HEK293 (cell line): Measurements from ENCODE around the gene MORF4L2.

ENCODE experiments used
- KLF1 ChIP-seq: fragments of 450-650 bp; formaldehyde crosslinking; IDR thresholded peaks from 2 replicates; pipeline ENCODE4 v1.5.1; 2016; ENCODE audit warnings: missing biosample characterization, missing genetic modification characterization
- KLF9 ChIP-seq: fragments of 450-650 bp; formaldehyde crosslinking; IDR thresholded peaks from 2 replicates; pipeline ENCODE4 v1.5.1; 2016; ENCODE audit warnings: missing biosample characterization, missing genetic modification characterization, low read depth
- SETDB1 ChIP-seq: IDR thresholded peaks from one replicate; pipeline ENCODE4 v1.6.1; 2017; ENCODE audit warnings: mild to moderate bottlenecking, low read length, moderate library complexity, mixed read lengths; ENCODE audit not compliant: insufficient read length
- SP2 ChIP-seq: fragments of 450-650 bp; formaldehyde crosslinking; IDR thresholded peaks from 2 replicates; pipeline ENCODE4 v1.5.1; 2016; ENCODE audit warnings: missing biosample characterization, missing genetic modification characterization
- YY2 ChIP-seq: fragments of 450-650 bp; formaldehyde crosslinking; IDR thresholded peaks from 2 replicates; pipeline ENCODE4 v1.5.1; 2016; ENCODE audit warnings: missing biosample characterization, missing genetic modification characterization
- ZBTB20 ChIP-seq: fragments of 450-650 bp; formaldehyde crosslinking; IDR thresholded peaks from 2 replicates; pipeline ENCODE4 v1.5.1; 2016; ENCODE audit warnings: missing biosample characterization, missing genetic modification characterization
- ZIC2 ChIP-seq: fragments of 450-650 bp; formaldehyde crosslinking; IDR thresholded peaks from 2 replicates; pipeline ENCODE4 v1.5.1; 2016; ENCODE audit warnings: missing biosample characterization, missing genetic modification characterization
- ZNF174 ChIP-seq: fragments of 450-650 bp; formaldehyde crosslinking; IDR thresholded peaks from 2 replicates; pipeline ENCODE4 v1.5.0; 2017; ENCODE audit warnings: missing biosample characterization, mild to moderate bottlenecking, missing genetic modification characterization
- ZNF391 ChIP-seq: fragments of 450-650 bp; formaldehyde crosslinking; IDR thresholded peaks from 2 replicates; pipeline ENCODE4 v1.5.1; 2016; ENCODE audit warnings: low read depth, missing biosample characterization, missing genetic modification characterization, borderline replicate concordance
- ZNF394 ChIP-seq: fragments of 450-650 bp; formaldehyde crosslinking; IDR thresholded peaks from 2 replicates; pipeline ENCODE4 v1.5.1; 2016; ENCODE audit warnings: missing biosample characterization, missing genetic modification characterization, mild to moderate bottlenecking, moderate library complexity, borderline replicate concordance
- ZNF416 ChIP-seq: fragments of 450-650 bp; formaldehyde crosslinking; IDR thresholded peaks from 2 replicates; pipeline ENCODE4 v1.5.1; 2016; ENCODE audit warnings: missing biosample characterization, missing genetic modification characterization
- ZNF48 ChIP-seq: fragments of 450-650 bp; formaldehyde crosslinking; IDR thresholded peaks from 2 replicates; pipeline ENCODE4 v1.5.1; 2016; ENCODE audit warnings: missing biosample characterization, missing genetic modification characterization
- ZNF629 ChIP-seq: fragments of 450-650 bp; formaldehyde crosslinking; IDR thresholded peaks from 2 replicates; pipeline ENCODE4 v1.5.1; 2017; ENCODE audit warnings: missing biosample characterization, missing genetic modification characterization
- ZNF670 ChIP-seq: fragments of 450-650 bp; formaldehyde crosslinking; IDR thresholded peaks from 2 replicates; pipeline ENCODE4 v1.5.1; 2016; ENCODE audit warnings: missing biosample characterization, missing genetic modification characterization, low read depth
- ZNF830 ChIP-seq: fragments of 450-650 bp; IDR thresholded peaks from 2 replicates; pipeline ENCODE4 v1.5.0; 2018; ENCODE audit warnings: missing biosample characterization, missing genetic modification characterization, low read depth, mild to moderate bottlenecking, moderate library complexity
- TF ChIP-seq, protein P1 (sequence below): fragments of 450-650 bp; formaldehyde crosslinking; IDR thresholded peaks from 2 replicates; pipeline ENCODE4 v1.5.1; 2016; ENCODE audit warnings: missing biosample characterization, missing genetic modification characterization
- TF ChIP-seq, protein P2 (sequence below): fragments of 450-650 bp; formaldehyde crosslinking; IDR thresholded peaks from 2 replicates; pipeline ENCODE4 v1.5.0; 2017; ENCODE audit warnings: missing biosample characterization, missing genetic modification characterization, borderline replicate concordance
- TF ChIP-seq, protein P3 (sequence below): fragments of 450-650 bp; formaldehyde crosslinking; IDR thresholded peaks from 2 replicates; pipeline ENCODE4 v1.5.1; 2016; ENCODE audit warnings: missing biosample characterization, missing genetic modification characterization, borderline replicate concordance
- TF ChIP-seq, protein P4 (sequence below): fragments of 450-650 bp; formaldehyde crosslinking; optimal IDR thresholded peaks from 2 replicates; pipeline ENCODE3; 2016; ENCODE audit warnings: missing biosample characterization, mild to moderate bottlenecking, missing genetic modification characterization
- TF ChIP-seq, protein P5 (sequence below): fragments of 450-650 bp; formaldehyde crosslinking; IDR thresholded peaks from 2 replicates; pipeline ENCODE4 v1.5.1; 2017; ENCODE audit warnings: missing biosample characterization, missing genetic modification characterization
- TF ChIP-seq, protein P6 (sequence below): fragments of 450-650 bp; formaldehyde crosslinking; IDR thresholded peaks from 2 replicates; pipeline ENCODE4 v1.5.1; 2016; ENCODE audit warnings: missing biosample characterization, missing genetic modification characterization

MORF4L2 gene

DNA sequence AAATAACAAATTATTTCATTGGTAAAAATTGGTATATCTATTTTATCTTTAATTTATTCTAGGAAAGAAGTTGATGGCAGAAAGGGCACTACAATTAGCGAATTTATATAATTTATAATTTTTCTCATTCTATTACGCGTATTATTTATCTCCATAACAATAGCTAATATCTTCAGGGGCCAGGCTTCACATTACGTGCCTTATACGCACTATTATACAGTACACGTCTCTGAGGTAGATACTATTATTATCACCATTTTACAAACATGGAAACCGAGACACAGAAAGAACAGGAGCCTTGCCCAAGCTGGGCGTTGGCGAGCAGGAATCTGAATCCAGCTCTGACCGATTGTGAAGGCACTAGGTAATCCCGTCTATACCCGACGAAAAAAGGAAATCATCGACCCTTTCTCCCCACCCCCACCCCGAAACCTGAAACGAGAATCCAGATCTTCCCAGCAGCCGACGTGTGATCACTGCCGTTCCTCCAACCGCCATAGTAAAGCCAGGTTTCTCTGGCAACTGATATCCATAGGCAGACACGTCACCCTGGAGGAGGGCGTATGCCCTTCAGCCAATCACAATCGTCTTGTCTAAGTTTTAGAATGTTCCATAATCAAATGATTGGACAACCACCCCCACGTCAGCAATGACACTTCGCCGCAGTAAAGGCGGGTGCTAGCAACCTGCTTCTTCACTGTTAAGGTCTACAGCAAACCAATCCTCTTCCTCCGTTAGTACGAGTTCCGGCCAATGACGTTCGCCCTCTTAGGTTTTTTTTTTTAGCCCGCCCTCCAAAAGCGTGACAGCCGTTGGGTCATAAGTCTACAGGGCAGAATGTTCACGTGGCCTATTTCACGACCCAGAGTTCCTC lies at the start of gene MORF4L2 (continued):
- TF ChIP-seq, protein P1, sequence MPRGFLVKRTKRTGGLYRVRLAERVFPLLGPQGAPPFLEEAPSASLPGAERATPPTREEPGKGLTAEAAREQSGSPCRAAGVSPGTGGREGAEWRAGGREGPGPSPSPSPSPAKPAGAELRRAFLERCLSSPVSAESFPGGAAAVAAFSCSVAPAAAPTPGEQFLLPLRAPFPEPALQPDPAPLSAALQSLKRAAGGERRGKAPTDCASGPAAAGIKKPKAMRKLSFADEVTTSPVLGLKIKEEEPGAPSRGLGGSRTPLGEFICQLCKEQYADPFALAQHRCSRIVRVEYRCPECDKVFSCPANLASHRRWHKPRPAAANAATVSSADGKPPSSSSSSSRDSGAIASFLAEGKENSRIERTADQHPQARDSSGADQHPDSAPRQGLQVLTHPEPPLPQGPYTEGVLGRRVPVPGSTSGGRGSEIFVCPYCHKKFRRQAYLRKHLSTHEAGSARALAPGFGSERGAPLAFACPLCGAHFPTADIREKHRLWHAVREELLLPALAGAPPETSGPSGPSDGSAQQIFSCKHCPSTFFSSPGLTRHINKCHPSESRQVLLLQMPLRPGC: no peak
- peak; percentile 95 for TF ChIP-seq ZNF629 (tag by site-specific recombination)
- TF ChIP-seq YY2 (tag by site-specific recombination): no peak; the same call in none of the 2 replicates
- TF ChIP-seq ZIC2: no peak
- TF ChIP-seq, protein P2, sequence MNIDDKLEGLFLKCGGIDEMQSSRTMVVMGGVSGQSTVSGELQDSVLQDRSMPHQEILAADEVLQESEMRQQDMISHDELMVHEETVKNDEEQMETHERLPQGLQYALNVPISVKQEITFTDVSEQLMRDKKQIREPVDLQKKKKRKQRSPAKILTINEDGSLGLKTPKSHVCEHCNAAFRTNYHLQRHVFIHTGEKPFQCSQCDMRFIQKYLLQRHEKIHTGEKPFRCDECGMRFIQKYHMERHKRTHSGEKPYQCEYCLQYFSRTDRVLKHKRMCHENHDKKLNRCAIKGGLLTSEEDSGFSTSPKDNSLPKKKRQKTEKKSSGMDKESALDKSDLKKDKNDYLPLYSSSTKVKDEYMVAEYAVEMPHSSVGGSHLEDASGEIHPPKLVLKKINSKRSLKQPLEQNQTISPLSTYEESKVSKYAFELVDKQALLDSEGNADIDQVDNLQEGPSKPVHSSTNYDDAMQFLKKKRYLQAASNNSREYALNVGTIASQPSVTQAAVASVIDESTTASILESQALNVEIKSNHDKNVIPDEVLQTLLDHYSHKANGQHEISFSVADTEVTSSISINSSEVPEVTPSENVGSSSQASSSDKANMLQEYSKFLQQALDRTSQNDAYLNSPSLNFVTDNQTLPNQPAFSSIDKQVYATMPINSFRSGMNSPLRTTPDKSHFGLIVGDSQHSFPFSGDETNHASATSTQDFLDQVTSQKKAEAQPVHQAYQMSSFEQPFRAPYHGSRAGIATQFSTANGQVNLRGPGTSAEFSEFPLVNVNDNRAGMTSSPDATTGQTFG (tag by site-specific recombination): no peak
- TF ChIP-seq, protein P3, sequence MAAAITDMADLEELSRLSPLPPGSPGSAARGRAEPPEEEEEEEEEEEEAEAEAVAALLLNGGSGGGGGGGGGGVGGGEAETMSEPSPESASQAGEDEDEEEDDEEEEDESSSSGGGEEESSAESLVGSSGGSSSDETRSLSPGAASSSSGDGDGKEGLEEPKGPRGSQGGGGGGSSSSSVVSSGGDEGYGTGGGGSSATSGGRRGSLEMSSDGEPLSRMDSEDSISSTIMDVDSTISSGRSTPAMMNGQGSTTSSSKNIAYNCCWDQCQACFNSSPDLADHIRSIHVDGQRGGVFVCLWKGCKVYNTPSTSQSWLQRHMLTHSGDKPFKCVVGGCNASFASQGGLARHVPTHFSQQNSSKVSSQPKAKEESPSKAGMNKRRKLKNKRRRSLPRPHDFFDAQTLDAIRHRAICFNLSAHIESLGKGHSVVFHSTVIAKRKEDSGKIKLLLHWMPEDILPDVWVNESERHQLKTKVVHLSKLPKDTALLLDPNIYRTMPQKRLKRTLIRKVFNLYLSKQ (tag by site-specific recombination): no peak
- TF ChIP-seq, protein P4, sequence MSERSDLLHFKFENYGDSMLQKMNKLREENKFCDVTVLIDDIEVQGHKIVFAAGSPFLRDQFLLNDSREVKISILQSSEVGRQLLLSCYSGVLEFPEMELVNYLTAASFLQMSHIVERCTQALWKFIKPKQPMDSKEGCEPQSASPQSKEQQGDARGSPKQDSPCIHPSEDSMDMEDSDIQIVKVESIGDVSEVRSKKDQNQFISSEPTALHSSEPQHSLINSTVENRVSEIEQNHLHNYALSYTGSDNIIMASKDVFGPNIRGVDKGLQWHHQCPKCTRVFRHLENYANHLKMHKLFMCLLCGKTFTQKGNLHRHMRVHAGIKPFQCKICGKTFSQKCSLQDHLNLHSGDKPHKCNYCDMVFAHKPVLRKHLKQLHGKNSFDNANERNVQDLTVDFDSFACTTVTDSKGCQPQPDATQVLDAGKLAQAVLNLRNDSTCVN (tag by site-specific recombination): no peak
- peak; percentile 23; the same call in 1 of the 2 replicates for TF ChIP-seq KLF1 (tag by site-specific recombination)
- TF ChIP-seq ZNF394 (tag by site-specific recombination): no peak
- no peak for TF ChIP-seq ZNF670 (tag by site-specific recombination)
- peak; percentile 96 for TF ChIP-seq SP2
- TF ChIP-seq, protein P5, sequence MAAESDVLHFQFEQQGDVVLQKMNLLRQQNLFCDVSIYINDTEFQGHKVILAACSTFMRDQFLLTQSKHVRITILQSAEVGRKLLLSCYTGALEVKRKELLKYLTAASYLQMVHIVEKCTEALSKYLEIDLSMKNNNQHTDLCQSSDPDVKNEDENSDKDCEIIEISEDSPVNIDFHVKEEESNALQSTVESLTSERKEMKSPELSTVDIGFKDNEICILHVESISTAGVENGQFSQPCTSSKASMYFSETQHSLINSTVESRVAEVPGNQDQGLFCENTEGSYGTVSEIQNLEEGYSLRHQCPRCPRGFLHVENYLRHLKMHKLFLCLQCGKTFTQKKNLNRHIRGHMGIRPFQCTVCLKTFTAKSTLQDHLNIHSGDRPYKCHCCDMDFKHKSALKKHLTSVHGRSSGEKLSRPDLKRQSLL (tag by site-specific recombination): no peak
- TF ChIP-seq, protein P6, sequence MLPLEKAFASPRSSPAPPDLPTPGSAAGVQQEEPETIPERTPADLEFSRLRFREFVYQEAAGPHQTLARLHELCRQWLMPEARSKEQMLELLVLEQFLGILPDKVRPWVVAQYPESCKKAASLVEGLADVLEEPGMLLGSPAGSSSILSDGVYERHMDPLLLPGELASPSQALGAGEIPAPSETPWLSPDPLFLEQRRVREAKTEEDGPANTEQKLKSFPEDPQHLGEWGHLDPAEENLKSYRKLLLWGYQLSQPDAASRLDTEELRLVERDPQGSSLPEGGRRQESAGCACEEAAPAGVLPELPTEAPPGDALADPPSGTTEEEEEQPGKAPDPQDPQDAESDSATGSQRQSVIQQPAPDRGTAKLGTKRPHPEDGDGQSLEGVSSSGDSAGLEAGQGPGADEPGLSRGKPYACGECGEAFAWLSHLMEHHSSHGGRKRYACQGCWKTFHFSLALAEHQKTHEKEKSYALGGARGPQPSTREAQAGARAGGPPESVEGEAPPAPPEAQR (tag by site-specific recombination): no peak
- TF ChIP-seq ZNF830: no peak
- TF ChIP-seq ZNF174 (tag by site-specific recombination): no peak
- TF ChIP-seq ZNF391: 0 out of 2 replicates have a peak, but pooled peaks have one; percentile 26
- no peak for TF ChIP-seq ZNF48 (tag by site-specific recombination)
- TF ChIP-seq SETDB1: no peak
- no peak for TF ChIP-seq ZNF416
- no peak for TF ChIP-seq KLF9 (tag by site-specific recombination)
- peak; percentile 80 for TF ChIP-seq ZBTB20 (tag by site-specific recombination)
